ENCODE results near the gene TMEM95.

TMEM95 gene

DNA sequence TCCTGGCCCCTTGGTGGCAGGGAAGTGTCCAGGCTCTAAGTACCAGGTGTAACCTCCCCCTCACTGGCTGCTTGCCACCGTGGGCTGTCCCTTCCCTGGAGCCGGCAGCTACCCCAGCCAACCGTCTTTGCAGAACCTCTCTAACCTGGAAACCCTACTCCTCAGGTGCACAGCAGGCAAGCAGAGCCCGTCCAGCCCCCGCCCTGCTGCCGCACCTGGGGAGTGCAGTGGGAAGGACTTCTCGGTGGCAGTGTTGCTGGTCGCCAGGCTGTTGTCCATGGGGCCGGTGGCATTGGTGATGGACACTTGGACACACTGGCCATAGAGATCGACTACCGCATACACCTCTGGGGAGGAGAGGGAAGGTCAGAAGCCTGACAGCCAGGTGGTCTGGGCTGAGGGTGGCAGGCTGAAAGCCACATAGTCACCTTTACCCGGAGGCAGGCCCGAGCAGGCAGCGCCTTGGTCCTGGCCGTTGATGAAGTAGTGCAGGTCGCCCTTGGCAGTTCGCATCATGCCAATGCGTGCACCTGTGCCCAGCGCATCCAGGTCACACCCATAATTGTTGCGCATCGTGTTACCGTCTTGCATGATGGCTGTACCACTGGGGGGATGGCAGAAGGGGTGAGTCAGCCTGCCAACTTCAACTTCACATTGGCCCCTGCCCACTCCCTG, 32.3 kb upstream of the TMEM95 start:
- Histone ChIP-seq H3K4me3 (ENCODE audit: low read length) (no peak overlapping the region), H2AFZ (ENCODE audit: low read depth, low read length) (no peak overlapping the region), H3K79me2 (ENCODE audit: low read length) (peaks cover 3% of the 10 kb centered on the region), H3K9me3 (ENCODE audit: insufficient read depth, low read length) (no peaks in the 10 kb centered on the region), H4K20me1 (ENCODE audit: insufficient read depth, low read length) (no peaks in the 10 kb centered on the region), H3K36me3 (replicated peaks; ENCODE audit: low read depth, low read length) (peaks cover 20% of the 10 kb centered on the region), H3K9ac (ENCODE audit: low read length) (no peak overlapping the region), H3K4me1 (ENCODE audit: low read length) (peaks cover under 1% of the 10 kb centered on the region), H3K27ac (ENCODE audit: low read length) (no peak overlapping the region), H3K4me2 (ENCODE audit: low read length) (no peak overlapping the region), H3K27me3 (ENCODE audit: low read depth, low read length) (no peaks in the 10 kb centered on the region)
- TF ChIP-seq, protein P1, sequence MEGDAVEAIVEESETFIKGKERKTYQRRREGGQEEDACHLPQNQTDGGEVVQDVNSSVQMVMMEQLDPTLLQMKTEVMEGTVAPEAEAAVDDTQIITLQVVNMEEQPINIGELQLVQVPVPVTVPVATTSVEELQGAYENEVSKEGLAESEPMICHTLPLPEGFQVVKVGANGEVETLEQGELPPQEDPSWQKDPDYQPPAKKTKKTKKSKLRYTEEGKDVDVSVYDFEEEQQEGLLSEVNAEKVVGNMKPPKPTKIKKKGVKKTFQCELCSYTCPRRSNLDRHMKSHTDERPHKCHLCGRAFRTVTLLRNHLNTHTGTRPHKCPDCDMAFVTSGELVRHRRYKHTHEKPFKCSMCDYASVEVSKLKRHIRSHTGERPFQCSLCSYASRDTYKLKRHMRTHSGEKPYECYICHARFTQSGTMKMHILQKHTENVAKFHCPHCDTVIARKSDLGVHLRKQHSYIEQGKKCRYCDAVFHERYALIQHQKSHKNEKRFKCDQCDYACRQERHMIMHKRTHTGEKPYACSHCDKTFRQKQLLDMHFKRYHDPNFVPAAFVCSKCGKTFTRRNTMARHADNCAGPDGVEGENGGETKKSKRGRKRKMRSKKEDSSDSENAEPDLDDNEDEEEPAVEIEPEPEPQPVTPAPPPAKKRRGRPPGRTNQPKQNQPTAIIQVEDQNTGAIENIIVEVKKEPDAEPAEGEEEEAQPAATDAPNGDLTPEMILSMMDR (IDR thresholded peaks at IDR 0.05; ENCODE audit: low read depth, low read length): no peak
- TF ChIP-seq EZH2phosphoT487 (IDR thresholded peaks at IDR 0.05; ENCODE audit: low read depth): no peak

DNA sequence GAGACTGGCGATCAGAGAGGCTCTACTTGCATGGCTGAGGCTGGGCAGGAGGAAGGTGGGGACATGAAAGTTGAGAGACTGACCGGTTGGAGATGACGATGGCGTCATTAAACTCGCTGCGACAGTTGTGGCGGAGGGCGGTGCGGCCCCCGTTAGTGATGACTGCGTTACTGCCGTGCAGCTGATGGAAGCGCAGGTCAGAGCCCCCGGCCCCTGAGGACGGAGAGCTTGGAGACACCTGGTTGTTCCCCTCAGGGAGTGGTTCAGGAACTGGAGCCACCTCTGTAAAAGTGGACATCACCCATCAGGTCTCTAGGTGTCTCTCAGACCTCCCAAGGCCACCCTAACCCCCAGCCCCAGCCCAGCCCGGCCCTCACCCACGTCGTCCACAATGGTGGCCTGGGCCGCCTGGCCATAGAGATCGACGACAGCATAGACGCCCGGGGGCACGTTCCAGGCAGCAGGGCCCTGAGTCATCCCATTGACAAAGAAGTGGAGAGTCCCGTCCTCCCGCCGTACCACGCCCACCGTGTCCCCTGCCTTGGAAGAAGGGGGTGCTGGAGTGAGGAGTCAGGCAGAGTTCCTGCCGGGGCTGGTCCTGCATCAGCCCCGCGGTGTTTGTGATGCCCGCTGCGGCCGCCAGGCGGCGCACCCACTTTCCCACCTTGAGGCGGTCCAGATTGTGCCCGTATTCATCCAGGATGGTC, 31.1 kb upstream of the TMEM95 start:
- Histone ChIP-seq H3K9ac (ENCODE audit: low read length) (no peak overlapping the region), H3K79me2 (ENCODE audit: low read length) (peaks cover 15% of the 10 kb centered on the region), H3K36me3 (replicated peaks; ENCODE audit: low read depth, low read length) (peaks cover 17% of the 10 kb centered on the region), H3K4me1 (ENCODE audit: low read length) (peaks cover 8% of the 10 kb centered on the region), H3K4me2 (ENCODE audit: low read length) (no peak overlapping the region), H3K9me3 (ENCODE audit: insufficient read depth, low read length) (no peaks in the 10 kb centered on the region), H4K20me1 (ENCODE audit: insufficient read depth, low read length) (no peaks in the 10 kb centered on the region), H2AFZ (ENCODE audit: low read depth, low read length) (no peak overlapping the region), H3K27ac (ENCODE audit: low read length) (no peak overlapping the region), H3K4me3 (ENCODE audit: low read length) (no peak overlapping the region), H3K27me3 (ENCODE audit: low read depth, low read length) (no peaks in the 10 kb centered on the region)
- TF ChIP-seq, protein P1 (IDR thresholded peaks at IDR 0.05; ENCODE audit: low read depth, low read length): peak; percentile 69
- TF ChIP-seq EZH2phosphoT487 (IDR thresholded peaks at IDR 0.05; ENCODE audit: low read depth): no peak

DNA sequence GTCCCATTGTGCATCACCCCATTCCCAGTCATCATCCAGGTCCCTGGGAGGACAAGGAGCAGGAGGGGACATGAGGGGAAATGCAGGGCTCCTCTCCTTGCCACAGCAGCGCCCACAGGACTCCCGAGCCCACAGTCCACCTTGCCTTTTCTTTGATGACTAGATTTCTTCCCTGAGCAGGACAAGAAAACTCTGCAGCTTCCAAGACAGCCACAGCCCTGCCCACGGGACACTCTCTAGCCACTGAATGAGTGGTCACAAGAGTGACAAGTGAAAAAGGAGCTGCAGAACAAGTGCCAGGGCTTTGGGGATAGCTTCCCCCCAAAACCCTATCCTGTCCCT, 30.5 kb upstream of the TMEM95 start:
- H3K9me3 ChIP-seq (ENCODE audit: insufficient read depth, low read length): no peaks in the 10 kb centered on the region
- H4K20me1 ChIP-seq (ENCODE audit: insufficient read depth, low read length): no peaks in the 10 kb centered on the region
- H3K27me3 ChIP-seq (ENCODE audit: low read depth, low read length): no peaks in the 10 kb centered on the region
- H3K9ac ChIP-seq (ENCODE audit: low read length): no peak overlapping the region
- H3K36me3 ChIP-seq (replicated peaks; ENCODE audit: low read depth, low read length): peaks cover 17% of the 10 kb centered on the region
- H2AFZ ChIP-seq (ENCODE audit: low read depth, low read length): no peak overlapping the region
- H3K4me2 ChIP-seq (ENCODE audit: low read length): no peak overlapping the region
- TF ChIP-seq, protein P1 (IDR thresholded peaks at IDR 0.05; ENCODE audit: low read depth, low read length): no peak; the same call in 1 of the 2 replicates
- TF ChIP-seq EZH2phosphoT487 (IDR thresholded peaks at IDR 0.05; ENCODE audit: low read depth): no peak
- no peak overlapping the region for H3K27ac ChIP-seq (ENCODE audit: low read length)
- H3K4me3 ChIP-seq (ENCODE audit: low read length): no peak overlapping the region
- H3K4me1 ChIP-seq (ENCODE audit: low read length): peaks cover 8% of the 10 kb centered on the region
- peaks cover 16% of the 10 kb centered on the region for H3K79me2 ChIP-seq (ENCODE audit: low read length)

DNA sequence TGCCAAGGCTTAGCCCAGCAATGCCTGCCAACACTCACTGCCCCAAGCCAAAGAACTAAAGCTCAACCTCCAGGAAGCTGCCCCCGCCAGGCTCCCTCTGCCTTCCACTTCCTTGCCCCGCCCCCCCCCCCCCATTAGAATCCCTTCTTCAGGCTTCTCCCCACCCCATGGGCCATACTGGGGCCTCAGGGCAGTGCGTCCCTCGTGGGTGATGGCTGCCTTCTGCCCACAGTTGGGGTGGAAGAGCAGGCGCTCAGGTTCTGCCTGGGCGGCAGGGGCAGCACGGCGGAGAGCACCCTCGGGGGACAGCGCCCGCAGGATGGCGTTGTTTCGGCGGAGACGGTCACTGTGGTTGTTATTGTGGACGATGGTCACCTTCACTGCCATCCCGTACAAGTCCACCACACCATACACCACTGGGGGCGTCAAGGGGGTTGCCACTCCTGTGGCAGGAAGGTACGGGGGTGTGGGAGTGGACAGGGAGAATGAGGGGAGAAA, 29.9 kb upstream of the TMEM95 start:
- Histone ChIP-seq H3K4me2 (ENCODE audit: low read length) (no peak overlapping the region), H3K27me3 (ENCODE audit: low read depth, low read length) (no peaks in the 10 kb centered on the region), H2AFZ (ENCODE audit: low read depth, low read length) (no peak overlapping the region), H3K9me3 (ENCODE audit: insufficient read depth, low read length) (no peaks in the 10 kb centered on the region), H4K20me1 (ENCODE audit: insufficient read depth, low read length) (no peaks in the 10 kb centered on the region), H3K36me3 (replicated peaks; ENCODE audit: low read depth, low read length) (peaks cover 17% of the 10 kb centered on the region), H3K9ac (ENCODE audit: low read length) (no peak overlapping the region), H3K27ac (ENCODE audit: low read length) (no peak overlapping the region), H3K79me2 (ENCODE audit: low read length) (peaks cover 16% of the 10 kb centered on the region), H3K4me3 (ENCODE audit: low read length) (no peak overlapping the region), H3K4me1 (ENCODE audit: low read length) (peaks cover 8% of the 10 kb centered on the region)
- TF ChIP-seq EZH2phosphoT487 (IDR thresholded peaks at IDR 0.05; ENCODE audit: low read depth): no peak
- TF ChIP-seq, protein P1 (IDR thresholded peaks at IDR 0.05; ENCODE audit: low read depth, low read length): no peak

Measured in OCI-LY3 (cell line).